Erythroblast (primary cell): Measurements from ENCODE around the gene ME3.

Experiments used
- GATA1 ChIP-seq: IDR thresholded peaks from 2 replicates; pipeline ENCODE4 v1.6.1; 2011; ENCODE audit warnings: low read depth, mild to moderate bottlenecking, control low read depth, low read length, moderate library complexity
- POLR2A ChIP-seq: IDR thresholded peaks from 2 replicates; pipeline ENCODE4 v1.6.1; 2011; ENCODE audit warnings: mild to moderate bottlenecking, low read length

DNA sequence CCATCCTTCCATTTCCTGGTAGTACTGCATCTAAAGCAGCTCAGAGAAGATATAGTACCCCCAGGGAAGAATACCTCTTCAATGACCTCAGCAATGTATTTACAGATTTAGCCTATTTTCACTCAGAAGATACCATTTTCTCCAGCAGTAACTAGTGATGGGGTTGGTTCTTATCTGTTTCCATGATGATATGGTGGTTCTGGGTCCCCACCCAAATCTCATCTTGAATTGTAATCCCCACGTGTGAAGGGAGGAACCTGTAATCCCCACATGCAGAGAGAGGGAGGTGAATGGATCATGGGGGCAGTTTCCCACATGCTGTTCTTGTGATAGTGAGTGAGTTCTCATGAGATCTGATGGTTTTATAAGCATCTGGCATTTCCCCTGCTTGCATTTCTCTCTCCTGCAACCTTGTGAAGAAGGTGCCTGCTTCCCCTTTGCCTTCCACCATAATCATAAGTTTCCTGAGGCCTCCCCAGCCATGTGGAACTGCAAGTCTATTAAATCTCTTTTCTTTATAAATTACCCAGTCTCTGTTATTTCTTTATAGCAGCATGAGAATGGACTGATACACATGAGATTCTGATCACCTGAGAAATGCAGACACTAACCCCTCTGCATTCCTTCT, 158.6 kb downstream of the ME3 start:
- TF ChIP-seq POLR2A (no peak), GATA1 (no peak)
